G401.6 (cell line): ENCODE results near the gene OCEL1.
A peak's percentile ranks its signal among the peaks of the same experiment; 100 is the strongest.

ENCODE experiments used
- FAIRE-seq: peaks from 2 replicates; lab custom pipeline; 2012; peaks lifted over from hg19 to GRCh38; lab: Jason Lieb, UNC

The OCEL1 gene

DNA sequence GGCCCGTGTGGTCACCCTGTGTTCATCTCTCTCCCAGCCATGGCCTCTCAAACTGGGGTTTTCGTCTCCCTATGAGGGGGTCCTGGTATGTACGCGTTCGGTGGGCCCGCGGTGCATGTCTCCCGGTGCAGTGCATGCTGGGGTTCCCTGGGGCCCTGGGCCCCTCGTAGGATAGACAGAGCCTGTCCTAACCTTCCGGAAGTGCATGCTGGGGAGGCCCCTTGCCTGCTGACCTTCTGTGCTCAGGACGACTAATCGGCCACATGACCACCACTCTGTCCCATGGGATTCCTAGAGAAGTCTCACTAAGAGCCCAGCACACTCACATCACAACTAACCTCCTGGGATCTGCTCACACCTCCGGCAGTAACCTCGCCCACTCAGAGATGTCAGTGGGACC lies 15.7 kb upstream of the OCEL1 start:
- FAIRE-seq: no peak

DNA sequence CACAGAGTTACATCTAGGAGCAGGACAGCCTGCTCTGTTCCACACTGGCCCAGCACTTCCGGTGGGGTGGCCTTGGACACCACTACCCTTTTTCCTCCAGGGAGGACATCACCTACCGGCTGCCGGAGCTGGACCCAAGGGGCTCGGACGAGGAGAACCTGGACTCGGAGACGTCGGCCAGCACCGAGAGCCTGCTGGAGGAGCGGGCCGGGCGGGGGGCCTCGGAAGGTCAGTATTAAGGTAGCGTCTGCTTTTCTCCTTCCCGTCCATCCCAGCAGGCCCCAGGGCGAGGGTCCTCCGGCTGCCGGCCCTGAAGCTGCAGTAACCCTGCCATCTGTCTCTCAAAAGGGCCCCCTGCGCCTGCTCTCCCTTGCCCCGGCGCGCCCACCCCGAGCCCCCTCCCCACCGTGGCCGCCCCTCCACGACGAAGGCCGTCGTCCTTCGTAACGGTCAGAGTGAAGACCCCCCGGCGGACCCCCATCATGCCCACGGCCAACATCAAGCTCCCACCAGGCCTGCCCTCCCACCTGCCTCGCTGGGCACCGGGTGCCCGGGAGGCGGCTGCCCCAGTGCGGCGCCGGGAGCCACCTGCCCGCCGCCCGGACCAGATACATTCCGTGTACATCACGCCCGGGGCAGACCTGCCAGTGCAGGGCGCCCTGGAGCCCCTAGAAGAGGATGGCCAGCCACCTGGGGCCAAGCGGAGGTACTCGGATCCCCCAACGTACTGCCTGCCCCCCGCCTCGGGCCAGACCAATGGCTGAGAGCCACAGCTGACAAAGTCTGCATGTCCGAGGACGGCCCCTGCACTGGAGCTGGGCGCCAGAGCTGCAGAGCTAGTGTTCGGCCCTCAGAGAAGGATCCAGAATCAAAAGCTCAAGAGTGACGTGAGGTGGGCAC lies 14.2 kb upstream of the OCEL1 start:
- no peak for FAIRE-seq

DNA sequence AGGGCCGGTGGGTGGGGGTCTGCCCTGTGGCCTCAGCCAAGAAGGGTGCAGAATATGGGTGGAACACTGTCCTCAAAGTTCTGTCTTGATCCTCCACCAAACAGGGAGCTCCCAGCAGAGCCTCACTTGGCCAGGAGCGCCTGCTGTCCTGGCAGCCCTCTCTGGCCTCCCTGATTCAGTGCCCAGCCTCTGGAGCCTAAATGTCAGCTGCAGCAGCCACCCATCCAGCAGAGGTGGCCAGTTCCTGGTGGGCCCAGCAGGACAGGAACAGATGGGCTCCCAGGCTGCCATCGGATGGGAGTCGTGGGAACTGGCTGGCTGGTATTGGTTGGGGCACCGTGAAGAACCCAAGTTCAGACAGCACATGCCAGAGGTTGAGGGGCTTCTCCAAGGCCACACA lies 12.7 kb upstream of the OCEL1 start:
- no peak for FAIRE-seq

DNA sequence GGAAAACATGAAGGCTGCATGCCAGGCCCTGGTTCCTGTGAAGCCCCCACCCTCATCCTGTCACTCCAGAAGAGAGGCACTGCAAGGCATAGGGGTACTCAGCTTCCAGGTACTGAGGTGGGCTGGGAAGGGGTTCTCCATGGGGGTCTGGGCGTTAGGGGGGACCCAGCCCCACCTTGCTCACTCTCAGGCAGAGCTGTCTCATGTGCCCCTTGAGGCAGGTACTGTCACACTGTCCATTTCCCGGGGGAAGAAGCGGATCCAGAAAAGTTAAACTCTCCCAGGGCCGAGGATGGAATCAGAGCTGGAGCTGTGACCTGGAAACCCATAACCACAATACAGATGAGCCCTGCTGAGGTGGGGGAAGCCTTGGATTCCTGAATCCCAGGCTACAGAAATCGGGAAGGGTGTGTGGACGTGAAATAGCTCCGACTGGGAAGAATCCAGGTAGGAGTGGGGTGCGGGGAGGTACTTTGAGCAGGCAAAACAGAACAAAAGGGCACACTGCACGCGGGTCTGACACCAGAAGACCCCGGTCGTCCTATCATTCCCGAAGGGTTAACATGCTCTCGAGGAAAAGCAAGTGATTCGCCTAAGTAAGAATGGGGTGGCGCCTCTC lies 11.4 kb upstream of the OCEL1 start:
- FAIRE-seq: no peak

DNA sequence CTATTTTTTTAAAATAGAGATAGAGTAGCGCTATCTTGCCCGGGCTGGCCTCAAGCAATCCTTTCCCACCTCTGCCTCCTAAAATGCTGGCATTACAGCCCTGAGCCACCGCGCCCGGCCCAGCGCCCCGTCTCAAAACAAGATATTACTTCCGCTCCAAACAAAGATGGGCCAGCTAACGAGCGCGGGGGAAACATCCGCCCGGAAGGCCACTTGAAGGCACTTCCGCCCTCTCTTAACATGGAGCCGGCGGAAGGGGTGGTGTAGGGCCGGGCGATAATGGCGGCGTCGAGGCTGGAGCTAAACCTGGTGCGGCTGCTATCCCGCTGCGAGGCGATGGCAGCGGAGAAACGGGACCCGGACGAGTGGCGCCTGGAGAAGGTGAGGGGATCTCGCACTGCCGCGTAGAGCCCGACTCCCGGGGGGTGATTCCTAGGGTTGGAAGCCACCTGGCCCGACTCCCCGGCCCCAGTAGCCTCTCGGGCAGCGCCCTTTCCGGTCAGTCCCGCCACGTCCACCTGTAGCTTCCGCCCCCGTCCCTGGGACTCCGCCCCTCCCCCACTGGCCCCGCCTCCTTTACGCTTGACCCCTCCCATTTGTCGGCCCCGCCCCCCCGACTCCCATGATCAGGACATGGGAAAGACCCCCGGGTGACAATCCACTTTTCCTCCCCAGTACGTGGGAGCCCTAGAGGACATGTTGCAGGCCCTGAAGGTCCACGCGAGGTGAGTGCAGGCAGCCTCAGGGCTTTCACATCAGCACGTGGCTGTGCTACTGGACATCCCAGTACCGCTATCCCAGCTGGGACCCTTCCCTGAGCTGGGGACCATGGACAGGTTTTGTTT lies 10.7 kb upstream of the OCEL1 start, which contains the start of gene USE1:
USE1 (plus strand) TSS at position 231 of the 845 bp plus-strand sequence; CDS start at position 280, 49 bp downstream.
- FAIRE-seq: peak; percentile 70

DNA sequence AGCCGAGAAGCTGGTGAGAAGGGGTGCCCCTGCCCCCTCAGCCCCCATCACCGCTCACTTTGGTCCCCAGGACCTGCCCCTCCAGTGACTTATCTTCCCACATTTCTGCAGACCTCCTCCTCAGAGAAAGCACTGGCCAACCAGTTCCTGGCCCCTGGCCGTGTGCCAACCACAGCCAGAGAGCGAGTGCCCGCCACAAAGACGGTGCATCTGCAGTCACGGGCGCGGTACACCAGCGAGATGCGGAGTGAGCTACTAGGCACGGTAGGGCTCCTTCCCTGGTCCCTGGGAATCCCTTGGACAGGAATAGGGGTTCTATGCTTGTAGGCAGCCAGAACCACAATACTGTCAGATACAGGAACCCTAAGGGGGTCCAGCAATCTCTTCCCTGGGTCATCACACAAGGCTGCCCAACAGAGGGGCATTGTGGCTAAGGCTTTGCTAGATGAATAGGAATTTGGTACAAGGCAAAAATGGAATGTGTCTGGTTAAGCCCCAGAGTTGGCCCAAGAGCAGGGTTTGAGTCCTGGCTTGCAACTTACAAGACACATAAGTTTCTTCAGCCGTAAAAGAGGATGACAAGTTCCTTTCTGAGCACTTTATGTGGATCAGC lies 9.9 kb upstream of the OCEL1 start:
- no peak for FAIRE-seq

DNA sequence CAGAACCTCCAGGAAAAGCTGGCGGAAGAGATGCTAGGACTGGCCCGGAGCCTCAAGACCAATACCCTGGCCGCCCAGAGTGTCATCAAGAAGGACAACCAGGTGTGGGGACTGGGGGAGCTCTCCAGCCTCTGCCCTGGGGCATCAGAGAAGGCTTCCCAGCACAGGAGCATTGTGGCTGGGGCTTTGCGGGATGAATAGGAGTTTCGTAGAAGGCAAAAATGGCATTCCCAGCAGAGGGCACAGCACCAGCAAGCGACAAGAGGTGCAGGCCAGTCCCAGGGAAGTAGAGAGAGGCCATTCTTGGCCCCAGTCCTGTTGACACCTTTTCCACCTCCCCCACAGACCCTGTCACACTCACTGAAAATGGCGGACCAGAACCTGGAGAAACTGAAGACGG lies 6.7 kb upstream of the OCEL1 start:
- FAIRE-seq: no peak

DNA sequence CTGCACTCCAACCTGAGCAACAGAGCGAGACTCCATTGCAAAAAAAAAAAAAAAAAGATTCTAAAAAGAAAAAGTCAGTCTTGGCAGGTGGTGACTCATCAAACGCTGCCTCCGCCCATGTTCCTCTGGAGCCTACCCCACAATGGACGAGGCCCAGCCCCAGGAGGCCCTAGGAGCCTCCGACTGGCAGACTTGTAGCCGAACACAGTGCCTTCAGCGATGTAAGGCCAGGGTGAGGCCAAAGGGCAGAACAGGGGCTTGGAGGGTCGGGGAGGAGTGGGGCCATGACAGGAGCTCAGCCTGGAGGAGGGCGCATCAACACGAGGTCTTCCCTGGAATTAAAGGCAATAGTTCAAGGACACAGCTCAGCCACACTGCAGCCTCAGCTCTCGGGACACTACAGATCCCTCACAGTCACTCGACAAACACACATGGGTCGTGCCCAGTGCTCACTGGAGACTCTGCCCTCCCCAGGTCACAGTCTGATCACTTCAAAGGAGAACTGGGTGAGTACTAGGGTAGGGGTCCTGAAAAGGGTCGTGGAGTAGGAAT lies 5.7 kb upstream of the OCEL1 start:
- FAIRE-seq: no peak

DNA sequence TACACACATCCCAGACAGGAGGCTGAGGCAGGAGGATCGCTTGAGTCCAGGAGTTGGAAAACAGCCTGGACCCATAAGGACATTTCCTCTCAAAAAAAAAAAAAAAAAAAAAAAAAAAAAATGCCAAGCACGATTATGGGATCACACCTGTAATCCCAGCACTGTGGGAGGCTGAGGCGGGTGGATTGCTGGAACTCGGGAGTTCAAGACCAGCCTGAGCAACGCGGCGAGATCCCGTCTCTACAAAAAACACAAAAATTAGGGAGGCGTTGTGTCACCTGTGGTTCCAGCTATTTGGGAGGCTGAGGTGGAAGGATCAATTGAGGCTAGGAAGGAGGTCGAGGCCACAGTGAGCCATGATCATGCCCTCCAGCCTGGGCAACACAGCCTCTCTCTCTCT lies 973 bp upstream of the OCEL1 start:
- FAIRE-seq: no peak

DNA sequence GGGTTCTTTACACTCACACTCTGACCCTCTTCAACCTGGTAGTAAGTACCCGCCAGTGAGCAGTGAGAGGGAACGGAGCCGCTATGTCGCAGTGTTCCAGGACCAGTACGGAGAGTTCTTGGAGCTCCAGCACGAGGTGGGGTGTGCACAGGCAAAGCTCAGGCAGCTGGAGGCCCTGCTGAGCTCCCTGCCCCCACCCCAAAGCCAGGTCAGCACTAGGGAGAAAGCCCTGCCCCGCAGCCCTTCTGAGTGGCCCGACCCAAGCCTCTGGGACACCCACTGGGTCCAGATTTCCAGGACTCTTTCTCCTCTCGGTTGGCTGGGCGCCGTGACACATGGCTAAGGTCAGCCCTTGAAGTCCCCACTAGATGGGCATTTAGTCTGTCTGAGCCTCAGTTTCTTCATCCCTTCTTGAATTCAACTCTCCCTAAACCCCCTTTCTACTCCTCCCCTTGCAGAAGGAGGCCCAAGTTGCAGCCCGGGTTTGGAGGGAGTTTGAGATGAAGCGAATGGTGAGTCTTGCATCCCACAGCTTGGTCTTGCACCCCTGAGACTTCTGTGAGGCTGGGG lies 1.9 kb downstream of the OCEL1 start:
- FAIRE-seq: no peak

DNA sequence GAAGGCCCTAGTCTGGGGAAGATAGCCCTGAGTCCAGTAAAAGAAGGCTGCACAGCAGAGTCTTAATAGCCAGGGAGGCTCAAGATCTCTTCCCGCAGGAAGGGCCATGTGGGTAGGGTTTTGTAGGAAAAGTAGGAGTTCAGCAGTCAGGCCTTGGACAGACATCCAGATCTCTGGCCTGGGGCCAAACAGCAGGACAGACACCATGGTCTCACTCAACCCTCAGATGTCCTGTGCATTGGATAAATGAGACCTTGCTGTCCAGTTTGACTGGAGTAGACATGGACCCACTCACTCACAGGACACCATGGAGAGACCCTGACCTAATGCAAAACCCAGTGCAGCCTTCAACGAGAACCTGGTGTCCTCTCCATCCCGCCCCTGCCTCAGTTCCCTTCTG lies 3.9 kb downstream of the OCEL1 start:
- FAIRE-seq: no peak

DNA sequence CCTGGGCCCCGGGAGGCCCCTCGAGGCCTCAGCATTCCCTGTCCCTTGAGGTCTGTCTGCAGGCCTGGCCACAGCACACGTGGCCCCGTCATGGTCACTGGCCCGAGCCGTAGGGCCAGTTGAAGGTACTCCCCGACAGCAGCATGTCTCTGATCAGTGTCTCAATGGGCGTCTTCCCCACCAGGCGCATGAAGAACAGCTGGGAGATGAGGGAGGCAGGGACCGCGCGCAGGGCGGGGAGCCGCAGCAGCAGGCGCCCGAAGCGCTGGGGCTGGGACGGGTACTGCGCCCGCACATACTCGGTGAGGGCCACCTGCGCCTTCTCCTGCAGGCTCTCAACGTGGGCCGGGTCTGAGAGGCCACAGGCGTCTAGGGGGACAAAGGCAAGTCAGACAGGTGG lies 6.2 kb downstream of the OCEL1 start:
- no peak for FAIRE-seq

DNA sequence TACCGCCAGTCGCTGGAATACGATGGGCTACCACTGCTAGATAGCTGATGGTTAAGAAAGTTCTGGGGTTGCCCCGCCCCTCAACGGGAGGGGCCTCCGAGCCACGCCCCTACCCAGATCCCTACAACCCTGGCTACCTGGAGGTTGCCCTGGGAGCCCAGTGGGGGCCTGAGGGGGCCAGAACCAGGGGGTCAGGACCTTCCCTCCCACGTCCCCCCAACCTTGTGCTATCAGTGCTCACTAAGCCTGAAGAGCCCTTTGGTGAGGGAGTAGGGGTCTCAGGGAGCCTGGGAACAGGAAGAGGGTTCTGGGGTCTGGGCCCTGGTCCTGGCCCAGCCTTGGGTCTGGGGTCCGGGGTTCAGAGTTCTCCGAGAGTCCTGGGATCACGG lies 8.9 kb downstream of the OCEL1 start:
- FAIRE-seq: peak; percentile 84

DNA sequence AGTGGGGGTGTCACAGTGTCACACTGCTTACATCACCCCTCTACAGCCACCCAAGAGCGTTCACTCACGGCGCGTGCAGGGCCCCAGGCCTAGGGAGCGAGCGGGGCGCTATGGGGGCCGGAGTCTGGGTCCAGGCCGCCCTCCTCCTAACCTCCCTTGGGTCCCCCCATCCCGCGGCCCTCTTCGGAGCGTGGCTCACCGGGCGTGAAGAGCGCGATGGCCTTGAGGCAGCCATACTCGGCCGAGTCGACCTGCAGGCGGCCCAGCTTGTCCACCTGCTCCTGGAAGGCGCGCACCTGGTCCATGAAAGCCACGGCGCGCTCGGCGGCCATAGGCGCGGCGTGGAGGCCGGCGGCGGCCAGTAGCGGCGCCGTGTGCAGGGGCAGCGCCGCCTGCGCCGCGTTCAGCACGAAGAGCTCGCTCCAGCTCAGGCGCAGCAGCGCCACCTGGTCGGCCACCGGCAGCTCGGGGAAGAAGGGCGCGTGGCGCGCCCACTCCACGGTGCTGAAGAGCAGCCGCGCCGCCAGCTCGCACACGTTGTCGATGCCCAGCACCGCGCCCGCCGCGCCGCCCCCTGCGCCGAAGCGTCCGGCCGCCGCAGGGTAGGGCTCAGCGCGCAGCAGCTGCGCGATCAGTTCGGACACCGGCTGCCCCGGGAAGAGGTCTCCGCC lies 9.4 kb downstream of the OCEL1 start:
- no peak for FAIRE-seq

DNA sequence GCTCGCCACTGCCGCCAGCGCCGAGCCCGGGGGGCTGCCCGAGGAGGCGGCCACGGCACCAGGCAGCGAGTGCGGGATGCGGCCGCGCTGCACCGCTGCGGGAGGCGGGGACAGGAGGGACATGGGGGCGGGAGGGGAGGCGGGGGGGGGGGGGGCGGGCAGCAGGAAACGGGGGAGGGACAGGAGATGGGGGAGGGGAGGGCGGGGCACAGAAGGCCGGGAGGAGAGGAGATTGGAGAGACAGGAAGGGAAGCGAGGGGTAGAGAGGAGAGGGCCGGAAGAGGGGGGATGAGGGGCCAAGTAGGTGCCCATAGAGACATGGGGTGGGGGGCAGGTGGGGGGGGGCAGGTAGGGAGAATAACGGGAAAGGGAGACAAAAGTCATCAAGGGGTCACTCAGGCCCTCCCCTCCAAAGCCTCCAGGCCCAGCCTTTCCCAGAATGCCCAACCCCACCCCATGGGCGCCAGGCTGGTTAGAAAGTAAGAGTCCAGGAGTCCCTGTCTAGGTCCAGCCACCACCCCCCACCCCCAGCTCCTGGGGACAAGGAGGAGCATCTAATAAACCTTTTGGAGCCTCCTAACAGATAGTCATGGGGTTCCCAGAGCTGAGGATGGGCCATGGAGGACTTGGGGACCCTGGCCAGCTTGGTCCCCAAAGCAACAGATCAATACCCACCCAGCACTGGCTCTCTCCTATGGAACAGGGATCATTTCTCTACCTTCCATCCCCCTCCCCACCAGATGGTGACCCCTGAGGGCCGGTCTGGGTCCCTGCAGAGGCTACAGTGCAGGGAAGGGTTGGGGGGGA lies 10.1 kb downstream of the OCEL1 start:
- no peak for FAIRE-seq

DNA sequence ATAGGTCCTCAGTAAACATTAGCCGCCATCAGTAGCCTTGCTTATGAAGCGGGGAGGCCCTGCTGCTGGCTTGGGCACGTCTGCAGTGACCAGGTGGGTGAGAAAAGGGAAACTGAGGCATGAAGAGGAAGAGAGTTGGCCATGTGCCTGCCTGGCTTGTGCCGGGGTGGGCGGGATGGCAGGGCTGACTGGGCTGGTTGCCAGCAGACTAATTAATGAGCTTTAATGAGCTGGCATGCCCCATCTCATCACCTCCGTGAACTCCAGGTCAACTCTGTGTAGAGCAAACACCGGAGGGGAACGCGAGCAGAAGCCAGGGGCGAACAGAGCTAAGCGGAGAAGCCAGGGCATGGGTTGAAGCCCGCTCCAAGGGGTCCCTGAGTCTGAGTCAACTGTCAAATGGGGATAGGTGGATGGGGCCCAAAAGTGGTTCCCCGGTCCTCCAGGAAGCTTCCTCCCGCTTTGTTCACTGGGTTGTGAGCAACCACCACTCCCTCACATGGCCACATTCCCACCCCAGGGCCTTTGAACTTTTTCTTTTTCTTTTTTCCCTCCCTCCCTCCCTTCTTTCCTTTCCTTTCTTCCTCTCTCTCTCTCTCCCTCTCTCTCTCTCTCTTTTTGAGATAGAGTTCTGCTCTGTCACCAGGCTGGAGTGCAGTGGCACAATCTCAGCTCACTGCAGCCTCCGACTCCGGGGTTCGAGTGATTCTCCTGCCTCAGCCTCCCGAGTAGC lies 11.0 kb downstream of the OCEL1 start:
- peak; percentile 6 for FAIRE-seq

DNA sequence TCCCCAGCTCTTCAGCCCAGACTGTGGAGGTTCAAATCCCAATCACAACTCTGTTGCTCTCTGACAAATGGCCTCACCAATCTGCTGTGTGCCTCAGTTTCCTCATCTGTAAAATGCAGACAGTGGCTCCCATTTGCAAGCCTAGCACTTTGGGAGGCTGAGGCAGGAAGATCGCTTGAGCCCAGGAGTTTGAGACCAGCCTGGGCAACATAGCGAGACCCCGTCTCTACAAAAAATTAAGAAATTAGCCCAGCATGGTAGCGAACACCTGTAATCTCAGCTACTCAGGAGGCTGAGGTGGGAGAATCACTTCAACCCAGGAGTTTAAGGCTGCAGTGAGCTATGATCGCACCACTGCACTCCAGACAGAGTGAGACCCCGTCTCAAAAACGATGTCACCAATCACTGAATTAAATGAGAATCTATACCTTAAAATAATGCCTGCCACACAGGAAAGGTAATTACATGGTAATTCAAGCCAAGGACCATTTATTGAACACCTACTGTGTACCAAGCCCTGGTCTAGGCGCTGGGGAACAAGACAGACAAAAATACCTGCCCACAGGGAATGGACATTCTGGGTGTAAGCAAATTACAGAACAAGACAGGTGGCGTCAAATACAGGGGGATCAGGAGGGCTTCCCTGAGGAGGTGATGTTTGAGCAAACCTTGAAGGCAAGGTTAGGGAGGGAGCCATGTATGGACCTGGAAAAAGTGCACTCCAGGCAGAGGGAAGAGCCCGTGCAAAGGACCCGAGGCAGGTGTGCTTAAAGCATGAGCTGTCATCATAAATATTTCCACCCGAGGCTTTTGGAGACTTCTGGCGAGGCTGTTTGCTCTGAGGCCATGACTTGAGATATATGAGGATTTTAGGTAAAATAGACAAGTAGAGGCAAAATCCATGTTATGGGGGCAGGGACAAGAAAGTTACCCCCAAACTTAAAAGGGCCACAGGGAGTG lies 12.0 kb downstream of the OCEL1 start:
- no peak for FAIRE-seq

DNA sequence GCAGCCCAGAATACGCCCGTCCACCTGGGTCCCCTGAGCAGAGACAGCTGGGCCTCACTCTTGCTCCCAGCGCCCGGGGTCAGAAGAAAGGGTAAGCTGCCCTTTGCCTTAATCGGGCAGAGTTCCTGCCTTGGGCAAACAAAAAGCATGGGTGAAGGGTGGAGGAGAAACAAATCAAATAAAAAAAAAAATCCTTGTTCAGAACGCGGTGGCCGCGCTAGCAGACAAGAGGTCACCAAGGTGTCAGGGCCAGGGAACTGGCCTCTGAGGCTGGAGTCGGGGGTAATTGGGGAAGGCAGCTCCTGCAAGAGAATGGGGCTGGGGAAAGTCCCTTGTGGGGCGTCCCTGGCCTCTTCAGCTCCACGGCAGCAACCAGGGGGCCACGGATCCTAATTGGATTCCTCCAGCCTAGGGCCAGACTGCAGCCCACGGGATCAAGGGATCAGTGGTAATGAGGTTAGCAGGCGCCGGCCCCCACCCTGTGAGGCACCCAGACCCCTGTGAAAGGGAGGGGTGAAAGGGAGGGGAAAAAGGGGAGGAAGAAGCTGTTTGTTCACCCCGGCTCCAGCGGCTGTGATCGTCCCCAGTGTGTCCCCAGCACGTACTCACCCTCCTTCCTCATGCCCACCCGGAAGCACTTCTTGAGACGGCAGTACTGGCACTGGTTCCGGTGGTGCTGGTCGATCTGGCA lies 14.2 kb downstream of the OCEL1 start:
- FAIRE-seq: no peak
